Measurements from ENCODE around the gene PEX11G.
"Not testable (repeated sequence)": the region's sequence is repeated elsewhere in the genome, so short reads cannot be mapped to it uniquely, and the experiment has no call there.

PEX11G gene

DNA sequence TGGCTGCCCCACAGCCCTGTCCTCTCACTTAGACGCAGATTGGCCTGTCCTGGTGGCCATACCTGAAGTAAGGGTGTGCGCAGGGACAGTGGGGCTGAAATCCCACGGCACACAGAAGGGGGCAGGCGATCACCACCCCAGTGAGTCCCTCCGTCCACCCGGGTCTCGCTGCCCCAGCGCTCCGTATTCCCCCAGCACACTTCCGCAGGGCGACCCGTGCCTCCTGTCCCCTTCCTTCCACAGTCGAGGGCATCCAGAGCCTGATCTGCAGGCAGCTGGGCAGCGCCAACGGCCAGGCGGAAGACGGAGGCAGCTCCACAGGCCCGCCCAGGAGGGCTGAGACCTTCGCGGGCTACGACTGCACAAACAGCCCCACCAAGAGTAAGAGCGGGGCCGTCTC is 25.3 kb downstream of the PEX11G start:
- no peak for DNase-seq

DNA sequence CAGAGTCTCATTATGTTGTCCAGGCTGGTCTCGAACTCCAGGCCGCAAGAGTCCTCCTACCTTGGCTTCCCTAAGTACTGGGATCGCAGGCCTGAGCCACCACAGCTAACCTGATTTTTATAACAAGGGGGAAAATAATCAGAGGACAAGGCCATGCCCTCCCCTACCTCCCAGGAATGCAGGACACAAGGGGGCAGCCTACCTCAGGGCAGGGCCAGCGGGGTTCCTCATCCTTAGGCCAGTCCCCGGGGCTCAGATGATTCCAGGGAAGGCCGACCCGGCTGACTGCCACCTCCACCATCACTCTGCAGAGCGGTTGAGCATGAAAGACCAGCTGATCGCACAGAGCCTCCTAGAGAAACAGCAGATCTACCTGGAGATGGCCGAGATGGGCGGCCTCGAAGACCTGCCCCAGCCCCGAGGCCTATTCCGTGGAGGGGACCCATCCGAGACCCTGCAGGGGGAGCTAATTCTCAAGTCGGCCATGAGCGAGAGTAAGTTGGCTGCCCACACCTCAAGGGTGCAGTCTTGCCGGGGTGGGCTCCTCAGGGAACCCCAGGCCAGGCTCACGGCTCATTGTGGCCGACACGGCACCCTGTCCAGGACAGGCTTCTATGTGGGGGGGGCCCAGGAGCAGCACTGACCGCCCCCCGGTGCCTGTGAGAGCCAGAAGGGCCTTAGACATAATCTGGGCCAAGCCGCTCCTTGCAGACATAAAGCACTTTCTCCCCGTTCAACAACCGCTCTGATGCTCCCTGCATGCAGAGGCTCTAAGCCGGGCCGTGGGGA is 26.8 kb downstream of the PEX11G start:
- no peak for DNase-seq

DNA sequence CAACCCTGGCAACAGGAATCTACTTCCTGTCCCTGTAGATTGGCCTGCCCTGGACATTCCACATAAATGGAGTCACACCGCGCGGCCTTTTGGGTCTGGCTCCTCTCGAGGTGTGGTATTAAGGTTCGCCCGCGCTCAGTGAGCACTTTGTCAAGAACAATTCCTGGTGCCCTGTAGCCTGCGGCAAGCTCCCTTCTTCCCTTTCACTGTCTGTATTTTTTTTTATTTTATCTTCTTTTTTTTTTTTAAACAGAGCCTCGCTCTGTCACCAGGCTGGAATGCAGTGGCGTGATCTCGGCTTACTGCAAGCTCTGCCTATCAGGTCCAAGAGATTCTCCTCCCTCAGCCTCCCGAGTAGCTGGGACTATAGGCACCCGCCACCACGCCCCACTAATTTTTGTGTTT is 28.3 kb downstream of the PEX11G start:
- no peak for DNase-seq

DNA sequence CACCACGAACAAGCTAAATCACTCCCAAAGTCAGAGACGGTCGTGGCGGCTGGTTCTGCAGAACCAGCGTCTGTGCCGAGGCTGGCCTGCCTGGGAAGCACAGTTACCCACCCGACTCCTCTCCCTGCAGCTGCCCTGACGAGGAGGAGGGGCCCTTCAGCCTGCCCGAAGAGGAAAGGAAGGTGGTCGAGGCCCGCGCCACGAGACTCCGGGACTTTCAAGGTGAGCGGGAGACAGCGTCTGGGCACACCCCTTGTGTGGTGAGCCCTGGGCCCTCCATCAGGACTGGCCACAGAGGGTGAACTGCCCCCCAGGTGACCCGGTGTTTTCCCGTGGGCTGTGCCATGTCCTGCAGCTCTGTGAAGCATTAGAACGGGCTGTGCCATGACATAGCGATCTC is 29.1 kb downstream of the PEX11G start:
- no peak for DNase-seq

DNA sequence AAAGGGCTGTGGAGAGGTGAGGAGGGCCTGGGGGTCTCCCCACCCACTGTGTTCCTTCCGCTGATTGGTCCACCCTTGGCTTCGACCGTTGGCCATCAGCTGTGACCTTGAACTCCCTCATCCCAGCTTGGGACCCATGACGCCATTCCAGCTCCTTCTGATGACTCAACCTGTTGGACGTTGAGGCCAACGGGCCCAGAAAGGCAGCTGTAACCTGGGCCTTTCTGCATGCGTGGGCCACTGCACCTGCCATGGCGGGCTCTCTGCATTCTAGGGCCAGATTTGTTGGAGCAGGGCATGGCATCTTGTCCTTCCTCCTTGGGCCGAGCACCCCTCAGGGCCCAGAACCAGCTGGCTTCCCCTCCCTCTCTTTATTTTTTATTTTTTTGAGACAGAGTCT is 30.2 kb downstream of the PEX11G start:
- no peak for DNase-seq

DNA sequence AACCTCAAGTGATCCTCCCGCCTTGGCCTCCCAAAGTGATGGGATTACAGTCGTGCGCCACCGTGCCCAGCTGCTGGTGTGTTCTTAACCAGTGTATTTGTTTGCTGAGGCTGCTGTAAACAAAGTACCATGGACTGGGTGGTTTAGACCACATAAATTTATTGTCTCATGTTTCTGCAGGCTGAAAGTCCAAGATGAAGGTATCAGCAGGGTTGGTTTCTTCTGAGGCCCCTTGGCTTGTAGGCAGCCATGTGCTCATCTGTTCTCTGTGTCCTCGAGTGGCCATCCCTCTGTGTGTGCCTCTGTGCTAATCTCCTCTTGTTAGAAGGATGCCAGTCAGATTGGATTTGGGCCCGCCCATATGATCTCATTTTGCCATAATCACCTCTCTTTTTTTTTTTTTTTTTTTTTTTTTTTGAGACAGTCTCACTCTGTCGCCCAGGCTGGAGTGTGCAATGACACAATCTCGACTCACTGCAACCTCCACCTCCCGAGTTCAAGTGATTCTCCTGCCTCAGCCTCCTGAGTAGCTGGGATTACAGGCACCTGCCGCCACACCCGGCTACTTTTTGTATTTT is 31.8 kb downstream of the PEX11G start:
- DNase-seq: peak; percentile 16

DNA sequence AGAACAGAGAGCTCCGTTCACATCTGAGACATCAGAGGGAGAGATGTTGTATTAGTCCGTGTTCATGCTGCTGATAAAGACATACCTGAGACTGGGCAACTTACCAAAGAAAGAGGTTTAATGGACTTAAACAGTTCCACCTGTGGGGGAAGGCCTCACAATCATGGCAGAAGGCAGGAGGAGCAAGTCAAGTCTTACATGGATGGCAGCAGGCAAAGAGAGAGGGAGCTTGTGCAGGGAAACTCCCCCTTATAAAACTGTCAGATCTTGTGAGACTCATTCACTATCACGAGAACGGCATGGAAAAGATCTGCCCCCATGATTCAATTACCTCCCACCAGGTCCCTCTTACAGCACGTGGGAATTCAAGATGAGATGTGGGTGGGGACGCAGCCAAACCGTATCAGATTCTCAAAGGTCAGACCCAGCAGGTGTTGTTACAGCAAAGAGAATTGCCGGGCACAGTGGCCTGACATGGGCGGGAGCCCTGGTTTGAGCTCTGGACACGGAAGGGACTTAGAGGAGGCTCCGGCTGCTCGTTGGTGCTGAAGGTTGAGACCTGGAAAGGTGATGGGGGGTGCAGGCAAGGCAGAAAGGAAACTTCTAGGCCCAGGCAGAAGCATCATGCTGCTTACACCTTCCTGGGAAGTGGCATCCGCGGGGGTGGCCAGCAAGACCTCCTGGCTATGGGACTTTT is 33.1 kb downstream of the PEX11G start:
- DNase-seq: no peak

DNA sequence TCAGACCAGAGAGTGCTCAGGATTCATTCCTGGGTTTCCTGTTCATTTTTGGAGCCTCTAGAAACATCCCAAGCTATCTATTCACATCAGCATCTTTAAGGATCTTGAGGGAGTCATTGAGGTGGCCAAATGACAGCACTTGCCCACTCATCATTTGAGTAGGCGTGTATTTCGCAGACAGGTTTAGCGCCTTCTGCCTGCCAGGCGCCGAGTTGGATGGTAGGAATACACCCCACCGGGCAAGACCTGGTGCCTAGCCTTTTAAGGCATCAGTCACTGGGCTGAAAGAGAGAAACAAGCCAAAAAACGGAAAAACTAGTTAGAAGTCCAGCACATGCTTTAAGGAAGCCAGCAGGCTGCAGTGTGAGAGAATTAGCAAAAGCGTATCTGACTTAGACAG is 33.8 kb downstream of the PEX11G start:
- DNase-seq: no peak

DNA sequence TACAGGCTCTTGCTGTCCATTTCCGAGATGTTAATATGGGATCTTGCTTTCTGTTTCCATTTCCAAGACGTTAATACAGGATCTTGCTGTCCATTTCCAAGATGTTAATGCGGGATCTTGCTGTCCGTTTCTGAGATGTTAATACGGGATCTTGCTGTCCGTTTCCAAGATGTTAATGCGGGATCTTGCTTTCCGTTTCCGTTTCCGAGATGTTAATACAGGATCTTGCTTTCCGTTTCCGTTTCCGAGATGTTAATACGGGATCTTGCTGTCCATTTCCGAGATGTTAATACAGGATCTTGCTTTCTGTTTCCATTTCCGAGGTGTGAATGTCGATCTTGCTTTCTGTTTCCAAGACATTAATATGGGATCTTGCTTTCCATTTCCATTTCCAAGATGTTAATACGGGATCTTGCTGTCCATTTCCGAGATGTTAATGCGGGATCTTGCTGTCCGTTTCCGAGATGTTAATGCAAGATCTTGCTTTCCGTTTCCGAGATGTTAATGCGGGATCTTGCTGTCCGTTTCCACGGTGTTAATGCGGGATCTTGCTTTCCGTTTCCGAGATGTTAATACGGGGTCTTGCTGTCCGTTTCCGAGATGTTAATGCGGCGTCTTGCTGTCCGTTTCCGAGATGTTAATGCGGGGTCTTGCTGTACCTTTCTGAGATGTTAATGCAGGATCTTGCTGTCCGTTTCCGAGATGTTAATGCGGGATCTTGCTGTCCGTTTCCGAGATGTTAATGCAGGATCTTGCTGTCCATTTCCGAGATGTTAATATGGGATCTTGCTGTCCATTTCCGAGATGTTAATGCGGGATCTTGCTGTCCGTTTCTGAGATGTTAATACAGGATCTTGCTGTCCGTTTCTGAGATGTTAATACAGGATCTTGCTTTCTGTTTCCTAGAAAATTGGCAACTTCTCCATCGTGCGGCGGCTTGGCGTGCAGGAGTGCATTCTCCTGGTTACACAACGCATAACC is 38.3 kb downstream of the PEX11G start:
- no peak for DNase-seq

DNA sequence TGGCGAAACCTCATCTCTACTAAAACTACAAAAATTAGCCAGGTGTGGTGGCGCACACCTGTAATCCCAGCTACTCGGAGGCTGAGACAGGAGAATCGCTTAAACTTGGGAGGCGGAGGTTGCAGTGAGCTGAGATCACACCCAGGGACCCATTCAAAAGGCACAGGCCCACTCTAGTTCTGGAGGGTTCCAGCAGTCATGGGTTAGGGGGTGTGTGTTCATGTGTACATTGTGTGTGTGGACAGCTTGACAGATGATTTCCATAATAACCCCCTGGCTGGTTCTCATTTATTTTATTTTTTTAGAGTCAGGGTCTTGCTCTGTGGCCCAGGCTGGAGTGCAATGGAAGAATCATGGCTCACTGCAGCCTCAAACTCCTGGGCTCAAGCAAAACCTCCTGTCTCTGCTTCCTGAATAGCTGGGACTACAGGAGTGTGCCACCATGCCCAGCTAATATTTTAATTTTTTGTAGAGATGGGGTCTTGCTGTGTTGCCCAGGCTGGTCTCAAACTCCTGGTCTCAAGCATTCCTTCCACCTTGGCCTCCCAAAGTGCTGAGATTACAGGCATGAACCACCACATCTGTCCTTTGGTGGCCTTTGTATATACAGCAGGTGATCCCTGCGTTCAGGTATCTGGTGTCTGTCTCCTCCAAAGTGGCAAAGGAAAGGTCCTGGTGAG is 39.3 kb downstream of the PEX11G start:
- not testable (repeated sequence) for DNase-seq

DNA sequence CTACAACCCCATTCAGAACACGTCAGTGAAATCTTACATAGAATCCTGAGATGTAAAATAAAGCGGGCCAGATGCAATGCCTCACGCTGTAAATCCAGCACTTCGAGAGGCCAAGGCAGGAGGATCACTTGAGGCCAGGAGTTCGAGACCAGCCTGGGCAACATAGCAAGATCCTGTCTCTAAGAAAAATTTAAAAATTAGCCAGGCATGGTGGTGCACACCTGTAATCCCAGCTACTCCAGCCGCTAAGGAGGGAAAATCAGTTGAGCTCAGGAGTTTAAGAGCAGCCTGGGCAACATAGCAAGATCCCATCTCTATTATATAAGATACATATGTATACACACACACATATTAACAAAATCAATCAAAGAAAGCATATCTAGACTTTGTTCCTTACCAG is 41.2 kb downstream of the PEX11G start:
- DNase-seq: no peak

DNA sequence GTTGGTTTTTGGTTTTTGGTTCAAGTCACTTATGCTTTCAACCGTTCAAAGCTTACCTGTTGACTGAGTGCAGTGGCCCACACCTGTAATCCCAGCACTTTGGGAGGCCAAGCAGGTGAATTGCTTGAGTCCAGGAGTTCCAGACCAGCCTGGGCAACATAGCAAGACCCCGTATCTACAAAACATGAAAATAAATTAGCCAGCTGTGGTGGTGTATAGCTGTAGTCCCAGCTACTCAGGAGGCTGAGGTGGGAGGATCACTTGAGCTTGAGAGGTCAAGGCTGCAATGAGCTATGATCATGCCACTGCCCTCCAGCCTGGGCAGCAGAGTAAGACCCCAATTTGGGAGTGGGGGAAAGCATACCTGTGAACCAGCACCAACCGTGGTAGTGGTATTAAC is 43.7 kb downstream of the PEX11G start:
- DNase-seq: no peak

DNA sequence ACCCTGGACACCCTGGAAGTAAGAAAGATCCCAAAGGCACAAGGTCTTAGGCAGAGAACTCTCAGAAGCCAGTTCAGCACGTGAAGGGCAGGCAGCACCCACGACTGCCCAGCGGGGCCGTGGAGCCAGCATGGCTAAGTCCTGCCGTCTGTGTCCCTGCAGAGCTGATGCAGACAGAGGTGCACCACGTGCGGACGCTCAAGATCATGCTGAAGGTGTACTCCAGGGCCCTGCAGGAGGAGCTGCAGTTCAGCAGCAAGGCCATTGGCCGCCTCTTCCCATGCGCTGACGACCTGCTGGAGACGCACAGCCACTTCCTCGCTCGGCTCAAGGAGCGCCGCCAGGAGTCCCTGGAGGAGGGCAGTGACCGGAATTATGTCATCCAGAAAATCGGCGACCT is 44.8 kb downstream of the PEX11G start:
- no peak for DNase-seq

DNA sequence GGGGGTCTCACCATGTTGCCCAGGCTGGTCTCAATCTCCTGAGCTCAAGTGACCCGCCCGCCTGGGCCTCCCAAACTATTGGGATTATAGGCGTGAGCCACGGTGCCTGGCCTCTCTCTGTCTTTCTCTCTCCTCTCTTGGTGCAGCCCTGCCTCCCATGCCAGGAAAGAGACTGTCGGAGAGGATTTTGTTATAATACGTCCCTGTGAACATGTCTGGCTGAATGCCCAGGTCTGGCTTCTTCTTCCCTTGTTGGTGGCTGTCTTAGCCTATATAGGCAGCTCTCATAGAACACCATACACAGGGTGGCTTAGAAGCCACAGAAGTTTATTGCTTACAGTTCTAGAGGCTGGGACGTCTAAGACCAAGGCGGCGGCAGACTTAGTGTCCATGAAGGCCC is 46.4 kb downstream of the PEX11G start:
- no peak for DNase-seq

DNA sequence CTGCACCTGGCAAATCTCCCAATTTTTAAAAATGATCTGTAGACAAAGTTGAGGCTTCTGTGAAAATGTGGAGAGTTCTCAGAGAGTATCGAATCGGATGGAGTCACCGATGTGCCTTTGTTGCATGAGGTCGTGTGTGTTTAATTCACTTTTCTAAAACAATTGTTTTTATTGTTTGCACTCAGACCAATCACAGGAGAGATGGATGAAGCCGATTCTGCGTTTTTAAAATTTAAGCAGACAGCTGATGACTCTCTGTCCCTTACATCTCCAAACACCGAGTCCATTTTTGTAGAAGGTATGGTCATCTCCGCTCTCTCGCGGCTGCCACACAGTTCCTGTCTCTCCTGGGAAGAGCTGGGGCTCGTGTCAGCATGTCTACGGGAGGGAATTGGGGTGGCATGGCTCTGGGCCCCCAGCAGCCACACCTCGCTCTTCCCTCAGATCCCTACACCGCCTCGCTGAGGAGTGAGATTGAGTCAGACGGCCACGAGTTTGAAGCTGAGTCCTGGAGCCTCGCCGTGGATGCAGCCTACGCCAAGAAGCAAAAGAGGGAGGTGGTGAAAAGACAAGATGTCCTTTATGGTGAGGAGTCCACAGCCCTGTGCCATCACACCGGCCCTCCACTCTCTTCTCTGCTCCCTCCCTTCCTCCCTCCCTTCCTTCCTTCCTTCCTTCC is 47.2 kb downstream of the PEX11G start:
- DNase-seq: no peak

DNA sequence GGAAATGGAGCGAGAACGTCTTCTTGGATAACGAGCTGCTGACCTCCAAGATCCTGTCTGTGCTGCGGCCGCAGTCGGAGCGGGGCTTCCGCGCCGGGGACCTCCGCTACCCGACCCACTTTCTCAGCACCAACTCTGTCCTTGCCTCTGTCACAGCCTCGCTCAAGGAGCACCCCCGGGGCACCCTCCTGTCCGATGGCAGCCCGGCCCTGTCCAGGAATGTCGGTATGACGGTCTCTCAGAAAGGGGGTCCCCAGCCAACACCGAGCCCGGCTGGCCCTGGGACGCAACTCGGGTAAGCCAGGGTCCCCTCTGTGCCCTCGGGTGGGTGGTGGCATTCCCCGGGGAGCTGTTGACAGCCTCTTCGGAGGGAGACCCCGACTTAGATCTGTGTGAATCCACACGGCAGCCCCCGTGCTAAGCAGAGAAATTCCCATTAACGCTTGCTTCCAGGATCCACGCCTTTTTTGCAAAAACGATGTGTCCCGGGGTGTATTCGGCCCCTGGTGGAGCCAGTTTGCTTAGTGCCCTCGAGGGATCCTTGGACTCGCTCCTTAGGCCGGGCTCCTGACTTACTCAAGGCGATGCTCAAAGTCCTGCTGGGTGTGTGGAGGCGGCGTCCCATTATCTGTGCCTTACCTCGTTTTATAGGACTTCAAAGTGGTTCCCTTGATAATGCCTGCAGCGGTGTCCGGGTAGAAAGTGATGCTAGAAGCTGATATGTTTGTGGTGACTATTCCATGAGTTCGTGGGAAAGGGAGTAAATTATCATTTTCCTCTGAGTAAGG is 48.5 kb downstream of the PEX11G start:
- no peak for DNase-seq

DNA sequence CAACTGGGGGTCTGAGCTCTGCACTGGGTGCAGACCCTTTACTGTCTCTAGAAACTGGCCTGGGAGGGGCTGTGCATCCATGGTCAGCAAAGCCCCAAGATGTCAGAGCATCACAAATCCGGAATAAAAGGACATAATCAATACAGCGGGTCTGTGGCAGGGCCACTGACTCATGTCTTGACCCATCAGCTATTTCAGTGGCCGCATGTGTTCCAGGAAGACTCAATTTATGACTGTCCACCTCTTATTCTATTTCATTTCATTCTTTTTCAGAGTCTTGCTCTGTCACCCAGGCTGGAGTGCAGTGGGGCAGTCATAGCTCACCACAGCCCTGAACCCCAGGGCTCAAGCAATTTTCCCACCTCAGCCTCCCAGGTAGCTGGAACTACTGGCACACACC is 53.2 kb downstream of the PEX11G start:
- no peak for DNase-seq

DNA sequence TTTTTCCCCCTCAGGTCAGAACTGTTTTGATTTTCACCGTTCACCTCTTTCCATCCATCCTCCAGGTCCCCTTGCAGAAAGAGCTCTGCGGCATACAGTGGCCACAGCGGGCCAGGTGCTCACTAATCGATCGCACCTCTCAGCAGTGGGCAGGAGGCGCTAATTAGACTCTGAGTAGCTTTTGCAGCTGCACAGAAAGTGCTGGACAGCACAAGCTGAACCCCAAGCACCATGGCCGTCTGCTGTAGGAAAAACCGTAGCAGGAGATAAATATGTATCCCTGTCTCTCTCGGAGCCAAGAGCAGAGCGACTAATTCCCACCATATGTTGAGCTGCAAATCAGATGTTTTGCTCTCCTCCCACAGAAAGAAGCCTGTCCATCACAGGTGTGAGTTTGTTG is 54.4 kb downstream of the PEX11G start:
- no peak for DNase-seq

DNA sequence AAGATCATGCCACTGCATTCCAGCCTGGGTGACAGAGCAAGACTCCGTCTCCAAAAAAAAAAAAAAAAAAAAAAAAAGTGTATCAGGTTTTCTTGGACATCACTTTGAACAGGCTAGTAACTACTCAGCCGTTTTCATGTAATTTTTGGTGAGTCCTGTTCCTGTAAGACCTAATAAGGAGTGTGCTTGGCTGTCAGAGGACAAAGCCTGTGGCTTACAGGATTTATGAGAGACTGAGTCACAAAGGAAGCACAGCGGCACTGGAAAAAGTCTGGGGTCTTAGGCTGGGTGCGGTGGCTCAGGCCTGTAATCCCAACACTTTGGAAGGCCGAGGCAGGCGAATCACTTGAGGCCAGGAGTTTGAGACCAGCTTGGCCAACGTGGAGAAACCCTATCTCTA is 55.4 kb downstream of the PEX11G start:
- not testable (repeated sequence) for DNase-seq

DNA sequence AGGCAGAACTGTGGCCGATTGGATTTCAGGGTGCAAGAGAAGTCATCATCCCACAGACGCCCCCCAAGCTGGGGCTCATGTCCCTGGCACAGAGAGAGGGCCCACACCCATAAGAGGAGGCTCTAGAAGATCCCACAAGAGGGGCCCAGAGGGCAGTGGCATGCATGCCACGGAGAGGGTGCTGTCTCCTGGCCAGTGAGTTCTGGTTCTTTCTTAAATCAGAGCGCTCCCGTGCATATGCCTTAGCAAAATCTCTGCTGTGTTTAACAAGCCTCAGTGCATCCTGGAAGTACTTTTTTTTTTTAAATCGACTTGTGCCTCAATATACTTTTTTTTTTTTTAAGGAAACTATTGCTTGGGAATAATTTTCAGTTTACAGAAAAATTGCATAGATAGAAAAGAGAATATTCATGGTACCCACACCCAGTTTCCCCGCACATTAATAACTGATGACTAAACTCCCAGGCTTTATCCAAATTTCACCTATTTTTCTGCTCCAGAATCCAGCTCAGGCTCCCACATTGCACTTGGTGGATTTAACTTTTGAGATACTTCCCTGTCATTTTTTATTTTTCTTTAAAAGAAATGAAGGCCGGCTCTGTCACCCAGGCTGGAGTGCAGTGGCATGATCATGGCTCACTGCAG is 59.1 kb downstream of the PEX11G start:
- DNase-seq: no peak

Data from stimulated activated CD4-positive, alpha-beta T cell treated with anti-CD3 and anti-CD28 coated beads, Interleukin-1b, Interleukin-23, amount 100 ng/mL, for 48 hours (primary cell).